GM12878 (cell line): Measurements from ENCODE around the gene DYNC1I1. TPM values are rescaled to one million over a fixed set of nuclear protein-coding genes. Genes with fewer than 3 reads are reported as not detected.

Experiments used
- ATAC-seq: fragments of 200-7000 bp; cut with Tn5 transposase; 3 replicates; pipeline ENCODE4 v1.9.1; 2020; ENCODE audit warnings: mild to moderate bottlenecking, moderate library complexity
- BruUV-seq: library from RNA; stranded (reverse); fragments of 400-500 nt; replicated peaks from 2 replicates; lab custom pipeline; 2021; lab: Mats Ljungman, UMichigan
- CTCF ChIA-PET: fragments of 300-600 bp; sonication (Branson Sonifier 250); formaldehyde crosslinking; extraction: SDS; loops from one replicate; lab custom pipeline; 2021; ENCODE audit warnings: inconsistent platforms; lab: Yijun Ruan, JAX
- POLR2A ChIA-PET: fragments of 350-600 bp; formaldehyde crosslinking; extraction: SDS; loops from one replicate; lab custom pipeline; 2021; ENCODE audit warnings: inconsistent platforms; lab: Charles Lee
- RAD21 ChIA-PET: fragments of 300-600 bp; sonication (Branson Sonifier 250); formaldehyde crosslinking; loops from one replicate; lab custom pipeline; 2023; ENCODE audit warnings: antibody characterized with exemption; ENCODE audit not compliant: unreplicated experiment; lab: Charles Lee
- SMC1A ChIA-PET: fragments of 300-600 bp; sonication (Branson Sonifier 250); formaldehyde crosslinking; loops from one replicate; lab custom pipeline; 2023; ENCODE audit not compliant: unreplicated experiment, uncharacterized antibody; lab: Charles Lee
- DNase-seq: peaks from one replicate; pipeline ENCODE4 v3.0.0-alpha.2; 2011; ENCODE audit warnings: low read depth, low spot score
- FAIRE-seq: peaks from 3 replicates; lab custom pipeline; 2011; peaks lifted over from hg19 to GRCh38; lab: Jason Lieb, UNC
- H2AFZ ChIP-seq: 2 replicates; pipeline ENCODE4 v1.6.0; 2011; ENCODE audit warnings: low read depth, low read length, control low read depth; ENCODE audit not compliant: control insufficient read depth
- H3K27ac ChIP-seq: 2 replicates; pipeline ENCODE4 v1.5.1; 2011; ENCODE audit warnings: control low read depth; ENCODE audit not compliant: control insufficient read depth, insufficient read depth
- H3K27me3 ChIP-seq, 2 experiments: replicated peaks in 1 of 2; 2 replicates each; pipeline versions ENCODE4 v1.6.0 to v1.6.1; 2011; ENCODE audit warnings: low read length in 1 of 2; ENCODE audit not compliant: control insufficient read depth in 2 of 2, insufficient read depth in 2 of 2
- H3K36me3 ChIP-seq, 2 experiments: 2 replicates each; pipeline ENCODE4 v1.5.1; 2011; ENCODE audit warnings: low read length in 1 of 2; ENCODE audit not compliant: control insufficient read depth in 2 of 2, insufficient read depth in 2 of 2
- H3K4me1 ChIP-seq: 2 replicates; pipeline ENCODE4 v1.6.1; 2011; ENCODE audit warnings: mild to moderate bottlenecking, low read length, moderate library complexity, mixed read lengths; ENCODE audit not compliant: control insufficient read depth, insufficient read depth
- H3K4me2 ChIP-seq: 2 replicates; pipeline ENCODE4 v1.6.0; 2011; ENCODE audit warnings: control low read depth; ENCODE audit not compliant: control insufficient read depth, insufficient read depth
- H3K4me3 ChIP-seq: fragments of 200-600 bp; sonication (generic); 2 replicates; pipeline ENCODE4 v1.5.1; 2016
- H3K79me2 ChIP-seq: 2 replicates; pipeline ENCODE4 v1.6.0; 2011; ENCODE audit warnings: low read length; ENCODE audit not compliant: control insufficient read depth, insufficient read depth
- H3K9ac ChIP-seq: 2 replicates; pipeline ENCODE4 v1.8.0; 2011; ENCODE audit warnings: low read length, control low read depth, mixed read lengths; ENCODE audit not compliant: control insufficient read depth, insufficient read depth
- H3K9me3 ChIP-seq: replicated peaks from 3 replicates; pipeline ENCODE4 v1.5.1; 2011; ENCODE audit warnings: mild to moderate bottlenecking, low read length; ENCODE audit not compliant: control insufficient read depth, insufficient read depth
- H4K20me1 ChIP-seq: 2 replicates; pipeline ENCODE4 v1.6.0; 2011; ENCODE audit not compliant: control insufficient read depth, insufficient read depth
- BCLAF1 ChIP-seq: fragments of 450-650 bp; IDR thresholded peaks from 2 replicates; pipeline ENCODE4 v1.6.1; 2017; ENCODE audit warnings: antibody characterized with exemption, mild to moderate bottlenecking, moderate library complexity
- E2F8 ChIP-seq: fragments of 450-650 bp; IDR thresholded peaks from 2 replicates; pipeline ENCODE4 v1.6.1; 2018; ENCODE audit warnings: mild to moderate bottlenecking, low read depth, moderate library complexity; ENCODE audit not compliant: partially characterized antibody
- EGR1 ChIP-seq, 2 experiments: IDR thresholded peaks; 1 replicate in 1 of 2; 2 replicates in 1 of 2; pipeline ENCODE4 v1.6.1; 2011 to 2012; ENCODE audit warnings: low read depth in 2 of 2, low read length in 2 of 2, borderline replicate concordance in 1 of 2, mild to moderate bottlenecking in 1 of 2, moderate library complexity in 1 of 2
- ESRRA ChIP-seq: IDR thresholded peaks from 2 replicates; pipeline ENCODE4 v1.6.1; 2012; ENCODE audit warnings: mild to moderate bottlenecking, low read length, improper control_type of control experiment
- GABPA ChIP-seq: IDR thresholded peaks from 2 replicates; pipeline ENCODE4 v1.6.1; 2014; ENCODE audit warnings: antibody characterized with exemption, low read depth, mild to moderate bottlenecking, inconsistent platforms
- GATAD2B ChIP-seq: fragments of 450-650 bp; conservative IDR thresholded peaks from 2 replicates; pipeline ENCODE4 v1.6.1; 2017; ENCODE audit warnings: low read depth, mild to moderate bottlenecking, moderate library complexity
- IRF5 ChIP-seq: fragments of 450-650 bp; IDR thresholded peaks from 2 replicates; pipeline ENCODE4 v1.6.1; 2017; ENCODE audit warnings: borderline replicate concordance
- RCOR1 ChIP-seq: conservative IDR thresholded peaks from 2 replicates; pipeline ENCODE4 v1.6.1; 2012; ENCODE audit warnings: low read depth, low read length, improper control_type of control experiment
- YBX1 ChIP-seq: fragments of 450-650 bp; IDR thresholded peaks from 2 replicates; pipeline ENCODE4 v1.6.1; 2016; ENCODE audit warnings: antibody characterized with exemption
- ZNF622 ChIP-seq: fragments of 450-650 bp; IDR thresholded peaks from 2 replicates; pipeline ENCODE4 v1.6.1; 2017; ENCODE audit warnings: mild to moderate bottlenecking, inconsistent platforms
- ZNF687 ChIP-seq: fragments of 450-650 bp; IDR thresholded peaks from 2 replicates; pipeline ENCODE4 v1.6.1; 2017; ENCODE audit warnings: mild to moderate bottlenecking, moderate library complexity
- WGBS: methylation state at CpG from one replicate; pipeline ENCODE4 v1.1.6; 2016; ENCODE audit warnings: low lambda C conversion rate; ENCODE audit not compliant: insufficient replicate concordance, insufficient coverage; ENCODE audit errors: missing lambda C conversion rate; 5-methylcytosine and 5-hydroxymethylcytosine counted together
- in situ Hi-C: fragments of 300-500 bp; cut with MboI; formaldehyde crosslinking; loops from 9 replicates; pipeline ENCODE4 v1.14.3; 2018; ENCODE audit warnings: mixed read lengths
- intact Hi-C: fragments of 100-400 bp; cut with micrococcal nuclease; formaldehyde crosslinking; loops from one replicate; pipeline ENCODE4 v1.14.2; 2022; ENCODE audit not compliant: unreplicated experiment
- polyA plus RNA-seq, 11 experiments: library from polyadenylated mRNA; depleted of rRNA in 4 of 11; unstranded in 6 of 11; stranded (reverse) in 5 of 11; fragments of >200 nt; fragmentation: Nextera tagmentation in 4 of 11; fragmentation: Illumina TruSeq in 1 of 11; extraction: Ambion mirVana in 4 of 11; extraction: Trizol in 1 of 11; gene quantifications; 1 replicate in 1 of 11; 2 replicates in 10 of 11; pipeline versions ENCODE4 v1.2.1 to v1.2.3, GENCODE V29; 2011 to 2016; ENCODE audit warnings: inconsistent platforms in 2 of 11, missing spikeins in 2 of 11, low read depth in 1 of 11
- total RNA-seq, 4 experiments: library from RNA; depleted of rRNA in 3 of 4; stranded (reverse); fragments of >200 nt in 3 of 4; fragmentation: Illumina TruSeq in 1 of 4; extraction: Trizol in 1 of 4; gene quantifications; 2 replicates each; pipeline versions ENCODE4 v1.2.1 to v1.2.3, GENCODE V29; 2013 to 2021

Gene DYNC1I1
- total and polyA plus RNA-seq, 10 of the 15 experiments (the other 5 are each of a cell fraction or from before 2014, with no cell fraction given) = 0.05 to 0.91 (median 0.14) TPM; not detected in 3

- no TSS peak for BruUV-seq
- ChIA-PET POLR2A (no interaction called here), RAD21 (no interaction called here), SMC1A (interaction anchor here (0.6 kb wide), 1 partner anchor 309 kb away, joined by 3 read pairs; no protein-coding TSS in a partner anchor), CTCF (interaction anchor here (0.5 to 2.4 kb wide), 4 partner anchors 12 to 63 kb away, joined by 3 to 7 read pairs (median 4); no protein-coding TSS in a partner anchor)
- ATAC-seq (no peak), DNase-seq (no peak), FAIRE-seq (peak; percentile 27)
- Histone ChIP-seq H3K4me3 (no peak overlapping the region), H3K4me2 (no peak overlapping the region), H3K27ac (no peak overlapping the region), H3K79me2 (no peaks in the 10 kb centered on the region), H2AFZ (no peak overlapping the region), H3K36me3 (peaks cover 0 to 13% of the 10 kb centered on the region in 2 experiments; a peak in 1 of 4 replicates), H3K4me1 (no peaks in the 10 kb centered on the region), H4K20me1 (no peaks in the 10 kb centered on the region), H3K9me3 (no peaks in the 10 kb centered on the region), H3K27me3 (no peaks in the 10 kb centered on the region), H3K9ac (no peak overlapping the region)
- intact Hi-C loops (no loop called here), in situ Hi-C loops (no loop called here)
- WGBS = 38% methylated on average over 1 of the region's 1 CpG
- TF ChIP-seq GATAD2B (no peak), RCOR1 (no peak), ESRRA (no peak), BCLAF1 (no peak), EGR1 (IDR thresholded peaks at IDR 0.05; ENCODE audit: borderline replicate concordance in 1 of 2, low read depth in 2 of 2, low read length in 2 of 2) (no peak), ZNF622 (no peak), ZNF687 (no peak), IRF5 (no peak), YBX1 (no peak), E2F8 (no peak), GABPA (no peak)
Measured at GRCh38 chr7:96143495-96144259, 371.3 kb downstream of the DYNC1I1 start.
